Activated CD4-positive, alpha-beta T cell treated with anti-CD3 and anti-CD28 coated beads, Interleukin-2, Interleukin-4, amounts not matched to agents 100 ng/mL and 50 ng/mL, durations not matched to agents 16 hours and 8 hours (primary cell): ENCODE results near the gene THOC2.
"Not testable (repeated sequence)": the region's sequence is repeated elsewhere in the genome, so short reads cannot be mapped to it uniquely, and the experiment has no call there.

ENCODE experiments used
- DNase-seq: peaks from one replicate; pipeline ENCODE4 v3.0.0-alpha.2; 2020; ENCODE audit warnings: low spot score

The THOC2 gene

GRCh38 chrX:123675154-123675553 lies 57.7 kb downstream of the THOC2 start:
- DNase-seq, result no peak

GRCh38 chrX:123673813-123674212 lies 59.0 kb downstream of the THOC2 start:
- no peak for DNase-seq

GRCh38 chrX:123665197-123665596 lies 67.7 kb downstream of the THOC2 start:
- DNase-seq, result no peak

- not testable (repeated sequence) for DNase-seq
These were observed 68.2 kb downstream of the THOC2 start for GRCh38 chrX:123664467-123665167.

- DNase-seq, result not testable (repeated sequence)
These were observed 69.1 kb downstream of the THOC2 start for GRCh38 chrX:123663720-123664119.

DNA sequence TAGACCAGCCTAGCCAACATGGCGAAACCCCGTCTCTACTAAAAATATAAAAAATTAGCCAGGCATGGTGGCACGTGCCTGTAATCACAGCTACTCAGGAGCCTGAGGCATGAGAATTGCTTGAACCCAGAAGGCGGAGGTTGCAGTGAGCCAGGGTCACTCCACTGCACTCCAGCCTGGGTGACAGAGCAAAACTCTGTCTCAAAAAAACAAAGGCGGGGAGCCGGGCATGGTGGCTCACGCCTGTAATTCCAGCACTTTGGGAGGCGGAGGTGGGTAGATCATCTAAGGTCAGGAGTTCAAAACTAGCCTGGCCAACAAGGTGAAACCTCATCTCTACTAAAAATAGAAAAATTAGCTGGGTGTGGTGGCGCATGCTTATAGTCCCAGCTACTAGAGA lies 76.3 kb downstream of the THOC2 start:
- DNase-seq, result not testable (repeated sequence)

DNA sequence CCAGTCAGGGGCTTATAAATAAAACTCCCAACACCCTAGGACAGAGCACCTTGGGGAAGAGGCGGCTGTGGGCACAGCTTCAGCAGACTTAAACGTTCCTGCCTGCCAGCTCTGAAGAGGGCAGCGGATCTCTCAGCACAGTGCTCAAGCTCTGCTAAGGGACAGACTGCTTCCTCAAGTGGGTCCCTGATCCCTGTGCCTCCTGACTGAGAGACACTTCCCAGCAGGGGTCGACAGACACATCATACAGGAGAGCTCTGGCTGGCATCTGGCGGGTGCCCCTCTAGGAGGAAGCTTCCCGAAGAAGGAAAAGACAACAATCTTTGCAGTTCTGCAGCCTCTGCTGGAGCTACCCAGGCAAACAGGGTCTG lies 84.1 kb downstream of the THOC2 start:
- not testable (repeated sequence) for DNase-seq

DNA sequence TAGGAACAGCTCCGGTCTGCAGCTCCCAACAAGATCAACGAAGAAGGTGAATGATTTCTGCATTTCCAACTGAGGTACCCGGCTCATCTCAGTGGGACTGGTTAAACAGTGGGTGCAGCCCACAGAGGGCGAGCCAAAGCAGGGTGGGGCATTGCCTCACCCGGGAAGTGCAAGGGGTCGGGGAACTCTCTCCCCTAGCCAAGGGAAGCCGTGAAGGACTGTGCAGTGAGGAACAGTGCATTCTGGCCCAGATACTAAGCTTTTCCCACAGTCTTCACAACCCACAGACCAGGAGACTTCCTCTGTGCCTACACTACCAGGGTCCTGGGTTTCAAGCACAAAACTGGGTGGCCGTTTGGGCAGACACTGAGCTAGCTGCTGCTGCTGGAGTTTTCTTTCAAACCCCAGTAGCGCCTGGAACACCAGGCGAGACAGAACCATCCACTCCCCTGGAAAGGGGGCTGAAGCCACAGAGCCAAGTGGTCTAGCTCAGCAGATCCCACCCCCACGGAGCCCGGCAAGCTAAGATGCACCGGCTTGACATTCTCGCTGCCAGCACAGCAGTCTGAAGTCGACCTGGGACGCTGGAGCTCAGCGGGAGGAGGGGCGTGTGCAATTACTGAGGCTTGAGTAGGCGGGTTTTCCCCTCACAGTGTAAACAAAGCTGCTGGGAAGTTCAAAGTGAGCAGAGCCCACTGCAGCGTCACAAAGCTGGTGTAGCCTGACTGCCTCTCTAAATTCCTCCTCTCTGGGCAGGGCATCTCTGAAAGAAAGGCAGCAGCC lies 84.6 kb downstream of the THOC2 start:
- no peak for DNase-seq

GRCh38 chrX:123647244-123647643 lies 85.6 kb downstream of the THOC2 start:
- no peak for DNase-seq

GRCh38 chrX:123629502-123629901 lies 103.3 kb downstream of the THOC2 start:
- DNase-seq, result no peak

DNA sequence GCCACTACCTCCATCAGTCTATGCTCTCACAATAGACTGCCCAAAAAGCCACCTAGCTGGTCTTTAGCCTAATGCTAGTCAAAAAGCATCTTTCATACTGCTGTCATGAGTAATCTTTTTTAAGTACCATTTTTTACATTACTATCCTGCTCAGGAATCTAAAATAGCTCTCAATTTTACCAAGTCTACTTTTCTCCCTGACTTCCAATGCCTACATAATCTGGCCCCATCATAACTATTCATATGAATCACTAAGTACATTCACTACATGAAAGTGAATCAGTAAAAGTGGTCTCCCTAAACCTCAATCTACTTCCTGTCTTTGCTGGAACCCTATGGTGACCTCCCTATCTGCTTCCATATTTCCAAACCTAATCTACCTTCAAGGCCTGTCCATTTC lies 105.9 kb downstream of the THOC2 start:
- peak; percentile 25 for DNase-seq

- no peak for DNase-seq
These were observed 106.9 kb downstream of the THOC2 start for GRCh38 chrX:123625952-123626351.

- DNase-seq, result no peak
These were observed 107.4 kb downstream of the THOC2 start for GRCh38 chrX:123625477-123625876.

DNA sequence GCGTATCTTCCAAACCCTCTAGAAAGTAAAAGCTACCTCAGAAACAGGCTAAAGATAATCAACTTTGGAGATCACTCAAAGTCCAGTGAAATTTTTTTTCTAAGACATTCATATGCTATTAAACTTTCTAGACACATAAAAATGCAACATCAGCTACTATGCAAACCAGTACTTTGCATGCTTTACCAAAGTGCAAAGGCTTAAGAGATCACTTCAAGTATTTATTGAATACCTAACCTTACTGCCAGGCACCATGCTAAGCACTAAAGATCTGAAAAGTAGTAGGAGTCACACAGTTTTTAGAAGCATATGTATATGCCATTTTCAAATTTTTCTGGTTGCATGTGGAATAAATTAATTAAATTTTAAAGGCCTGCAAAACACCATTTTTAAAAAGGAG lies 115.8 kb downstream of the THOC2 start:
- no peak for DNase-seq

- DNase-seq, result no peak
These were observed 121.9 kb downstream of the THOC2 start for GRCh38 chrX:123610915-123611314.

- DNase-seq, result no peak
These were observed 125.0 kb downstream of the THOC2 start for GRCh38 chrX:123607806-123608205.

DNA sequence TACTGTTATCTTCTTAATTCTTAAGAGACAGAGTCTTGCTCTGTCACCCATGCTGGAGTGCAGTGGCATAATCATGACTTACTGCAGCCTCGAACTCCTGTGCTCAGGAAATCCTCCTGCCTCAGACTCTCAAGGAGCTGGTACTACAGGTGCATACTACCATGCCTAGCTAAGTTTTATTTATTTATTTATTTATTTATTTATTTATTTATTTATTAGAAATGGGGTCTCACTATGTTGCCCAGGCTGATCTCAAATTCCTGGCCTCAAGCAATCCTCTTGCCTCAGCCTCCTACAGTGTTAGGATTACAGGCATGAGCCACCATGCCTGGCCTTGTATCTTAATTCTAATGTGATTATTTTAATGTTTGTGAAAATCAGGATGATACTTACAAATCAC lies 125.6 kb downstream of the THOC2 start:
- no peak for DNase-seq

DNA sequence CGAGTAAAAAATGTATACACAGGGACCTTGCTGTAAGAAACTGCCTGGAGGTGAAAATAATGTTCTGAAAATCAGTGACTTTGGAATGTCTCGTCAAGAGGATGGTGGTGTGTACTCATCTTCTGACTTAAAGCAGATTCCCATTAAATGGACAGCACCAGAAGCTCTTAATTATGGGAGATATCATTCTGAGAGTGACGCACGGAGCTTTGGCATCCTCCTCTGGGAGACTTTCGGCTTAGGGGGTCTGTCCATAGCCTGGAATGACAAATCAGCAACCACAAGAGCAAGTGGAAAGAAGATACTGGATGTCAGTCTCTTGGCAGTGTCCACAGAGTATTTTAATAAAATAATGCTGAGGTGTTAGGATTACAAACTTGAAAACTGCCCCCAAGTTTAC lies 129.4 kb downstream of the THOC2 start:
- no peak for DNase-seq

- DNase-seq, result no peak
These were observed 131.4 kb downstream of the THOC2 start for GRCh38 chrX:123601437-123601836.

GRCh38 chrX:123600181-123600580 lies 132.7 kb downstream of the THOC2 start:
- DNase-seq, result no peak

- peak; percentile 42 for DNase-seq
These were observed 141.9 kb downstream of the THOC2 start for GRCh38 chrX:123590842-123591486.

DNA sequence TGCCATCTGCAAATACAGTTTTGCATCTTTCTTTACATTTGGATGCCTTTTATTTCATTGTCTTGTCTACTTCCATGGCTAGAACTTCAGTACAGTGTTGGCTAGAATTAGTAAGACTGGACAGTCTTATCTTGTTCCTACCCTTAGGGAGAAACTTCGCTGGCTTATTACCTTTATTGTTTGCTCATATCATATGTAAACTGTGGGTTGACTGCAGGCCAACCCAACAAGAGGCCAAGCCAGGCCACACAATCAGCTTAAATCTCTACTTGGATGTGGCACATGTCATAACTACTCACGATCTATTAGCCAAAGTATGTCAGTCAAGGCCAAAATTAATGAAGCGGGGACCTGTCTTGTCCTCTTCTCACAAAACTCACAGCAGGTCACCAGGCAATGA lies 144.1 kb downstream of the THOC2 start:
- no peak for DNase-seq

GRCh38 chrX:123581586-123581985 lies 151.3 kb downstream of the THOC2 start:
- no peak for DNase-seq
